GM12878 (cell line): Measurements from ENCODE around the gene TMPRSS15. TPM values are rescaled to one million over a fixed set of nuclear protein-coding genes. Genes with fewer than 3 reads are reported as not detected.

Experiments
- BHLHE40 ChIP-seq, 2 experiments: fragments of 450-650 bp in 1 of 2; IDR thresholded peaks; 2 replicates each; pipeline ENCODE4 v1.6.1; 2011 to 2017; ENCODE audit warnings: low read depth in 2 of 2, borderline replicate concordance in 1 of 2, improper control_type of control experiment in 1 of 2, low read length in 1 of 2, mild to moderate bottlenecking in 1 of 2
- BRCA1 ChIP-seq: IDR thresholded peaks from 2 replicates; pipeline ENCODE4 v1.6.1; 2011; ENCODE audit warnings: low read depth, low read length, improper control_type of control experiment
- CHD1 ChIP-seq: IDR thresholded peaks from 2 replicates; pipeline ENCODE4 v1.6.1; 2012; ENCODE audit warnings: low read depth, low read length, improper control_type of control experiment
- CREB1 ChIP-seq: IDR thresholded peaks from 2 replicates; pipeline ENCODE4 v1.6.1; 2012; ENCODE audit warnings: low read depth, mild to moderate bottlenecking, inconsistent platforms
- ZBTB33 ChIP-seq: fragments of 450-650 bp; IDR thresholded peaks from 2 replicates; pipeline ENCODE4 v1.6.1; 2017; ENCODE audit warnings: mild to moderate bottlenecking
- polyA plus RNA-seq, 11 experiments: library from polyadenylated mRNA; depleted of rRNA in 4 of 11; unstranded in 6 of 11; stranded (reverse) in 5 of 11; fragments of >200 nt; fragmentation: Nextera tagmentation in 4 of 11; fragmentation: Illumina TruSeq in 1 of 11; extraction: Ambion mirVana in 4 of 11; extraction: Trizol in 1 of 11; gene quantifications; 1 replicate in 1 of 11; 2 replicates in 10 of 11; pipeline versions ENCODE4 v1.2.1 to v1.2.3, GENCODE V29; 2011 to 2016; ENCODE audit warnings: inconsistent platforms in 2 of 11, missing spikeins in 2 of 11, low read depth in 1 of 11
- total RNA-seq, 4 experiments: library from RNA; depleted of rRNA in 3 of 4; stranded (reverse); fragments of >200 nt in 3 of 4; fragmentation: Illumina TruSeq in 1 of 4; extraction: Trizol in 1 of 4; gene quantifications; 2 replicates each; pipeline versions ENCODE4 v1.2.1 to v1.2.3, GENCODE V29; 2013 to 2021
- TF ChIP-seq, protein P1 (sequence below): fragments of 450-650 bp; IDR thresholded peaks from 2 replicates; pipeline ENCODE4 v1.6.1; 2016; ENCODE audit warnings: mild to moderate bottlenecking, moderate library complexity, borderline replicate concordance
- TF ChIP-seq, protein P2 (sequence below): fragments of 450-650 bp; IDR thresholded peaks from 2 replicates; pipeline ENCODE4 v1.6.1; 2018; ENCODE audit warnings: mild to moderate bottlenecking, low read depth, moderate library complexity; ENCODE audit not compliant: partially characterized antibody

The TMPRSS15 gene
- total and polyA plus RNA-seq, 10 of the 15 experiments (the other 5 are each of a cell fraction or from before 2014, with no cell fraction given): 0.02 to 0.11 TPM; not detected in 8

- TF ChIP-seq CHD1: no peak
- no peak for TF ChIP-seq BHLHE40 (IDR thresholded peaks at IDR 0.05; ENCODE audit: borderline replicate concordance in 1 of 2, low read depth in 2 of 2, low read length in 1 of 2)
- TF ChIP-seq CREB1: no peak
- TF ChIP-seq, protein P1, sequence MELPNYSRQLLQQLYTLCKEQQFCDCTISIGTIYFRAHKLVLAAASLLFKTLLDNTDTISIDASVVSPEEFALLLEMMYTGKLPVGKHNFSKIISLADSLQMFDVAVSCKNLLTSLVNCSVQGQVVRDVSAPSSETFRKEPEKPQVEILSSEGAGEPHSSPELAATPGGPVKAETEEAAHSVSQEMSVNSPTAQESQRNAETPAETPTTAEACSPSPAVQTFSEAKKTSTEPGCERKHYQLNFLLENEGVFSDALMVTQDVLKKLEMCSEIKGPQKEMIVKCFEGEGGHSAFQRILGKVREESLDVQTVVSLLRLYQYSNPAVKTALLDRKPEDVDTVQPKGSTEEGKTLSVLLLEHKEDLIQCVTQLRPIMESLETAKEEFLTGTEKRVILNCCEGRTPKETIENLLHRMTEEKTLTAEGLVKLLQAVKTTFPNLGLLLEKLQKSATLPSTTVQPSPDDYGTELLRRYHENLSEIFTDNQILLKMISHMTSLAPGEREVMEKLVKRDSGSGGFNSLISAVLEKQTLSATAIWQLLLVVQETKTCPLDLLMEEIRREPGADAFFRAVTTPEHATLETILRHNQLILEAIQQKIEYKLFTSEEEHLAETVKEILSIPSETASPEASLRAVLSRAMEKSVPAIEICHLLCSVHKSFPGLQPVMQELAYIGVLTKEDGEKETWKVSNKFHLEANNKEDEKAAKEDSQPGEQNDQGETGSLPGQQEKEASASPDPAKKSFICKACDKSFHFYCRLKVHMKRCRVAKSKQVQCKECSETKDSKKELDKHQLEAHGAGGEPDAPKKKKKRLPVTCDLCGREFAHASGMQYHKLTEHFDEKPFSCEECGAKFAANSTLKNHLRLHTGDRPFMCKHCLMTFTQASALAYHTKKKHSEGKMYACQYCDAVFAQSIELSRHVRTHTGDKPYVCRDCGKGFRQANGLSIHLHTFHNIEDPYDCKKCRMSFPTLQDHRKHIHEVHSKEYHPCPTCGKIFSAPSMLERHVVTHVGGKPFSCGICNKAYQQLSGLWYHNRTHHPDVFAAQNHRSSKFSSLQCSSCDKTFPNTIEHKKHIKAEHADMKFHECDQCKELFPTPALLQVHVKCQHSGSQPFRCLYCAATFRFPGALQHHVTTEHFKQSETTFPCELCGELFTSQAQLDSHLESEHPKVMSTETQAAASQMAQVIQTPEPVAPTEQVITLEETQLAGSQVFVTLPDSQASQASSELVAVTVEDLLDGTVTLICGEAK: no peak
- TF ChIP-seq BRCA1: no peak
- TF ChIP-seq ZBTB33: no peak
- TF ChIP-seq, protein P2, sequence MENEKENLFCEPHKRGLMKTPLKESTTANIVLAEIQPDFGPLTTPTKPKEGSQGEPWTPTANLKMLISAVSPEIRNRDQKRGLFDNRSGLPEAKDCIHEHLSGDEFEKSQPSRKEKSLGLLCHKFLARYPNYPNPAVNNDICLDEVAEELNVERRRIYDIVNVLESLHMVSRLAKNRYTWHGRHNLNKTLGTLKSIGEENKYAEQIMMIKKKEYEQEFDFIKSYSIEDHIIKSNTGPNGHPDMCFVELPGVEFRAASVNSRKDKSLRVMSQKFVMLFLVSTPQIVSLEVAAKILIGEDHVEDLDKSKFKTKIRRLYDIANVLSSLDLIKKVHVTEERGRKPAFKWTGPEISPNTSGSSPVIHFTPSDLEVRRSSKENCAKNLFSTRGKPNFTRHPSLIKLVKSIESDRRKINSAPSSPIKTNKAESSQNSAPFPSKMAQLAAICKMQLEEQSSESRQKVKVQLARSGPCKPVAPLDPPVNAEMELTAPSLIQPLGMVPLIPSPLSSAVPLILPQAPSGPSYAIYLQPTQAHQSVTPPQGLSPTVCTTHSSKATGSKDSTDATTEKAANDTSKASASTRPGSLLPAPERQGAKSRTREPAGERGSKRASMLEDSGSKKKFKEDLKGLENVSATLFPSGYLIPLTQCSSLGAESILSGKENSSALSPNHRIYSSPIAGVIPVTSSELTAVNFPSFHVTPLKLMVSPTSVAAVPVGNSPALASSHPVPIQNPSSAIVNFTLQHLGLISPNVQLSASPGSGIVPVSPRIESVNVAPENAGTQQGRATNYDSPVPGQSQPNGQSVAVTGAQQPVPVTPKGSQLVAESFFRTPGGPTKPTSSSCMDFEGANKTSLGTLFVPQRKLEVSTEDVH: no peak
- TF ChIP-seq, all 136 proteins: peak for 0
Observed at GRCh38 chr21:18245464-18245967, 158.1 kb downstream of the TMPRSS15 start (continued).
